Inferior parietal cortex (tissue), 1 donor: Measurements from ENCODE around the gene RPRD1A.
A peak's percentile ranks its signal among the peaks of the same experiment; 100 is the strongest.
"Not testable (repeated sequence)": the region's sequence is repeated elsewhere in the genome, so short reads cannot be mapped to it uniquely, and the experiment has no call there.

Experiments
- DNase-seq: peaks from one replicate; pipeline ENCODE4 v3.0.0-alpha.2; 2016; ENCODE audit errors: extremely low spot score

The RPRD1A gene

GRCh38 chr18:35971661-35972196 is 95.6 kb downstream of the RPRD1A start:
- DNase-seq = no peak

GRCh38 chr18:35969676-35970075 is 97.7 kb downstream of the RPRD1A start:
- DNase-seq = no peak

GRCh38 chr18:35968278-35968880 is 99.0 kb downstream of the RPRD1A start:
- DNase-seq = no peak

GRCh38 chr18:35967866-35968265 is 99.5 kb downstream of the RPRD1A start:
- DNase-seq = not testable (repeated sequence)

GRCh38 chr18:35964319-35964718 is 103.0 kb downstream of the RPRD1A start:
- DNase-seq = no peak

- DNase-seq = no peak
Observed at GRCh38 chr18:35962320-35962719, 105.0 kb downstream of the RPRD1A start.

GRCh38 chr18:35956226-35956625 is 111.1 kb downstream of the RPRD1A start:
- no peak for DNase-seq

GRCh38 chr18:35953688-35954087 is 113.7 kb downstream of the RPRD1A start:
- no peak for DNase-seq

GRCh38 chr18:35950628-35950982 is 116.8 kb downstream of the RPRD1A start:
- no peak for DNase-seq

GRCh38 chr18:35949903-35950627 is 117.3 kb downstream of the RPRD1A start:
- DNase-seq = peak; percentile 91

GRCh38 chr18:35949090-35949489 is 118.3 kb downstream of the RPRD1A start:
- DNase-seq = no peak

GRCh38 chr18:35948080-35948479 is 119.3 kb downstream of the RPRD1A start:
- no peak for DNase-seq

- DNase-seq = no peak
Observed at GRCh38 chr18:35942661-35943060, 124.7 kb downstream of the RPRD1A start.

GRCh38 chr18:35942133-35942532 is 125.2 kb downstream of the RPRD1A start:
- DNase-seq = no peak

- no peak for DNase-seq
Observed at GRCh38 chr18:35941299-35941698, 126.1 kb downstream of the RPRD1A start.
